A549 (cell line): ENCODE data around the gene MAP3K12. TPM values are rescaled to one million over a fixed set of nuclear protein-coding genes. Genes with fewer than 3 reads are reported as not detected.

Source experiments
- ATAC-seq, 2 experiments: fragments of 200-7000 bp in 1 of 2; fragments of >200 bp in 1 of 2; cut with Nextera tagmentation in 1 of 2; cut with Tn5 transposase in 1 of 2; 3 replicates each; pipeline versions ENCODE4 v1.8.0 to v1.9.1; 2018 to 2020; ENCODE audit warnings: mild to moderate bottlenecking in 1 of 2, moderate library complexity in 1 of 2
- CTCF ChIA-PET: fragments of 300-600 bp; sonication (Branson Sonifier 250); formaldehyde crosslinking; extraction: SDS; loops from one replicate; lab custom pipeline; 2021; ENCODE audit warnings: antibody characterized with exemption, inconsistent platforms; lab: Yijun Ruan, JAX
- POLR2A ChIA-PET: fragments of 350-600 bp; formaldehyde crosslinking; extraction: SDS; loops from one replicate; lab custom pipeline; 2021; ENCODE audit warnings: antibody characterized with exemption, inconsistent platforms; lab: Yijun Ruan, JAX
- DNase-seq, 2 experiments: peaks; one replicate each; pipeline versions ENCODE4 v3.0.0 to v3.0.0-alpha.2; 2011 to 2016; ENCODE audit warnings: low read depth in 1 of 2, low spot score in 1 of 2
- FAIRE-seq: peaks from 2 replicates; lab custom pipeline; 2011; peaks lifted over from hg19 to GRCh38; lab: Jason Lieb, UNC
- H3K27ac ChIP-seq, 2 experiments: fragments of >200 bp; sonication (Bioruptor Twin); formaldehyde crosslinking; 3 replicates each; pipeline ENCODE4 v1.5.1; 2016 to 2017
- H3K4me1 ChIP-seq: fragments of >200 bp; sonication (Bioruptor Twin); formaldehyde crosslinking; 3 replicates; pipeline ENCODE4 v1.6.1; 2016
- H3K4me2 ChIP-seq: fragments of >200 bp; sonication (Bioruptor Twin); formaldehyde crosslinking; 3 replicates; pipeline ENCODE4 v1.6.1; 2016
- H3K4me3 ChIP-seq: fragments of >200 bp; sonication (Bioruptor Twin); formaldehyde crosslinking; 3 replicates; pipeline ENCODE4 v1.5.1; 2016
- H3K9me3 ChIP-seq: fragments of >200 bp; sonication (Bioruptor Twin); formaldehyde crosslinking; 3 replicates; pipeline ENCODE4 v1.6.1; 2016
- BHLHE40 ChIP-seq: IDR thresholded peaks from 2 replicates; pipeline ENCODE4 v1.6.1; 2012; ENCODE audit warnings: low read depth, low read length, inconsistent platforms
- FOXS1 ChIP-seq: fragments of 250-450 bp; sonication (Bioruptor Pico); IDR thresholded peaks from 2 replicates; pipeline ENCODE4 v1.5.0; 2020; ENCODE audit warnings: mild to moderate bottlenecking, moderate library complexity
- GATA3 ChIP-seq: IDR thresholded peaks from 2 replicates; pipeline ENCODE4 v1.6.1; 2012; ENCODE audit warnings: borderline replicate concordance
- HDAC2 ChIP-seq: fragments of 200-600 bp; sonication (generic); IDR thresholded peaks from 2 replicates; pipeline ENCODE4 v1.6.1; 2016
- HOXB13 ChIP-seq: fragments of 250-450 bp; sonication (Bioruptor Pico); IDR thresholded peaks from 2 replicates; pipeline ENCODE4 v1.5.0; 2020; ENCODE audit warnings: low read depth, mild to moderate bottlenecking, moderate library complexity
- KDM1A ChIP-seq: fragments of 200-600 bp; sonication (generic); IDR thresholded peaks from 2 replicates; pipeline ENCODE4 v1.6.1; 2016; ENCODE audit warnings: low read depth, mild to moderate bottlenecking
- MYC ChIP-seq: IDR thresholded peaks from 2 replicates; pipeline ENCODE4 v1.6.1; 2012; ENCODE audit warnings: mild to moderate bottlenecking, inconsistent platforms, low read length, improper control_type of control experiment, borderline replicate concordance
- NFE2L2 ChIP-seq: fragments of 150-350 bp; conservative IDR thresholded peaks from 2 replicates; pipeline ENCODE4 v1.6.1; 2014; ENCODE audit warnings: low read length
- NPAS2 ChIP-seq: fragments of 250-450 bp; sonication (Bioruptor Pico); IDR thresholded peaks from 2 replicates; pipeline ENCODE4 v1.8.0; 2022; ENCODE audit warnings: mild to moderate bottlenecking, moderate library complexity, borderline replicate concordance
- NR3C1 ChIP-seq: fragments of >200 bp; sonication (Bioruptor Twin); formaldehyde crosslinking; IDR thresholded peaks from 3 replicates; pipeline ENCODE4 v1.6.1; 2017
- POLR2A ChIP-seq: IDR thresholded peaks from 2 replicates; pipeline ENCODE4 v1.6.1; 2012; ENCODE audit warnings: mild to moderate bottlenecking, low read length
- POLR2AphosphoS2 ChIP-seq: conservative IDR thresholded peaks from 2 replicates; pipeline ENCODE4 v1.6.1; 2012; ENCODE audit warnings: low read length, improper control_type of control experiment, inconsistent platforms
- RCOR1 ChIP-seq: fragments of 150-350 bp; IDR thresholded peaks from 2 replicates; pipeline ENCODE4 v1.6.1; 2014; ENCODE audit warnings: antibody characterized with exemption, low read length, low read depth
- RFX5 ChIP-seq: fragments of 450-650 bp; IDR thresholded peaks from 2 replicates; pipeline ENCODE4 v1.7.1; 2014; ENCODE audit warnings: antibody characterized with exemption, mild to moderate bottlenecking, moderate library complexity
- ZC3H11A ChIP-seq: fragments of 450-650 bp; IDR thresholded peaks from 2 replicates; pipeline ENCODE4 v1.6.1; 2014; ENCODE audit warnings: antibody characterized with exemption, mild to moderate bottlenecking
- ZFP36 ChIP-seq: fragments of 450-650 bp; IDR thresholded peaks from 2 replicates; pipeline ENCODE4 v1.6.1; 2014; ENCODE audit warnings: borderline replicate concordance; ENCODE audit not compliant: partially characterized antibody
- ZNF302 ChIP-seq: fragments of 250-450 bp; sonication (Bioruptor Pico); IDR thresholded peaks from 2 replicates; pipeline ENCODE4 v1.9.0; 2021; ENCODE audit warnings: inconsistent platforms, mild to moderate bottlenecking, moderate library complexity
- ZSCAN20 ChIP-seq: fragments of 250-450 bp; sonication (Bioruptor Pico); IDR thresholded peaks from 2 replicates; pipeline ENCODE4 v1.8.0; 2022; ENCODE audit warnings: mild to moderate bottlenecking, moderate library complexity
- WGBS: methylation state at CpG from one replicate; pipeline ENCODE4 v1.1.6; 2017; ENCODE audit errors: missing lambda C conversion rate; 5-methylcytosine and 5-hydroxymethylcytosine counted together
- polyA plus RNA-seq, 4 experiments: library from polyadenylated mRNA; depleted of rRNA in 3 of 4; stranded (reverse); fragments of >200 nt; fragmentation: RNase III in 1 of 4; extraction: RNeasy Plus Mini Kit Qiagen cat#74134 plus additional on column Dnase treatment in 1 of 4; gene quantifications; 2 replicates in 3 of 4; 3 replicates in 1 of 4; pipeline ENCODE4 v1.2.3, GENCODE V29; 2011 to 2017
- TF ChIP-seq, protein P1 (sequence below): fragments of >200 bp; sonication (Bioruptor Twin); formaldehyde crosslinking; IDR thresholded peaks from 3 replicates; pipeline ENCODE4 v1.6.1; 2016
- TF ChIP-seq, protein P2 (sequence below): fragments of 250-450 bp; sonication (Bioruptor Pico); IDR thresholded peaks from 2 replicates; pipeline ENCODE4 v1.5.0; 2020; ENCODE audit warnings: low read depth, mild to moderate bottlenecking, moderate library complexity
- TF ChIP-seq, protein P3 (sequence below): IDR thresholded peaks from 2 replicates; pipeline ENCODE4 v1.6.1; 2012
- TF ChIP-seq, protein P4 (sequence below): fragments of >200 bp; sonication (Bioruptor Twin); formaldehyde crosslinking; IDR thresholded peaks from 3 replicates; pipeline ENCODE4 v1.5.1; 2016
- TF ChIP-seq, protein P5 (sequence below): fragments of >200 bp; sonication (Bioruptor Twin); formaldehyde crosslinking; IDR thresholded peaks from 2 replicates; pipeline ENCODE4 v1.6.1; 2016

MAP3K12 gene
- polyA plus RNA-seq, 2 of the 4 experiments (the other 2 are of a cell fraction): 18.7 to 21.9 TPM

DNA sequence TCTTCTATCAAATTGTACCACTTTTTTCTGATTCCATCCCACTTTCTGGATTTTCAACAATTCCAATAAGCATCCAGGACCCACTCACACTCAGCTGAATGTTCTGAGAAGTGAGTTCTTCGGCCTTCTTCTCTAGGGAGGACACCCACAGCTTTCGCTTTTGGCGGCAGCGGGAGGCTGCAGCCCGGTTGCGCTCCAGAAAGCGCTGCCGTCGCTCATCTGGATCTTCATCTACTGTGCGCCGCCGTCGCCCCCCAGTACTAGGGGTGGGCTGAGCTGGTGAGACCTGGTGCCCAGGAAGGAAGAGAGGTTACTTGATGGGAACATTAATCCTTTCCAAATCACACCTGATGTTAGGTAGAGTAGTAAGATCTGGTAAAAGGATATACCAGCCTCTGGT is 25.2 kb upstream of the MAP3K12 start:
- CTCF ChIA-PET: interaction anchor here (1.5 to 3.4 kb wide), 3 partner anchors 16 to 173 kb away, joined by 4 to 19 read pairs (median 5); partner anchors contain the start of gene NPFF
- POLR2A ChIA-PET: no interaction called here
- no peaks in the 10 kb centered on the region for H3K4me1 ChIP-seq
- no peaks in the 10 kb centered on the region for H3K9me3 ChIP-seq
- no peak overlapping the region for H3K27ac ChIP-seq
- FAIRE-seq: no peak
- H3K4me2 ChIP-seq: no peak overlapping the region
- TF ChIP-seq NR3C1 (no peak), MYC (no peak), NPAS2 (CRISPR knock-in tag) (no peak), GATA3 (no peak), RCOR1 (no peak), HOXB13 (CRISPR knock-in tag) (no peak), BHLHE40 (no peak), ZFP36 (no peak)
- TF ChIP-seq, protein P1, sequence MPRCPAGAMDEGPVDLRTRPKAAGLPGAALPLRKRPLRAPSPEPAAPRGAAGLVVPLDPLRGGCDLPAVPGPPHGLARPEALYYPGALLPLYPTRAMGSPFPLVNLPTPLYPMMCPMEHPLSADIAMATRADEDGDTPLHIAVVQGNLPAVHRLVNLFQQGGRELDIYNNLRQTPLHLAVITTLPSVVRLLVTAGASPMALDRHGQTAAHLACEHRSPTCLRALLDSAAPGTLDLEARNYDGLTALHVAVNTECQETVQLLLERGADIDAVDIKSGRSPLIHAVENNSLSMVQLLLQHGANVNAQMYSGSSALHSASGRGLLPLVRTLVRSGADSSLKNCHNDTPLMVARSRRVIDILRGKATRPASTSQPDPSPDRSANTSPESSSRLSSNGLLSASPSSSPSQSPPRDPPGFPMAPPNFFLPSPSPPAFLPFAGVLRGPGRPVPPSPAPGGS: no peak
- TF ChIP-seq, protein P2, sequence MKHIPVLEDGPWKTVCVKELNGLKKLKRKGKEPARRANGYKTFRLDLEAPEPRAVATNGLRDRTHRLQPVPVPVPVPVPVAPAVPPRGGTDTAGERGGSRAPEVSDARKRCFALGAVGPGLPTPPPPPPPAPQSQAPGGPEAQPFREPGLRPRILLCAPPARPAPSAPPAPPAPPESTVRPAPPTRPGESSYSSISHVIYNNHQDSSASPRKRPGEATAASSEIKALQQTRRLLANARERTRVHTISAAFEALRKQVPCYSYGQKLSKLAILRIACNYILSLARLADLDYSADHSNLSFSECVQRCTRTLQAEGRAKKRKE: no peak
- TF ChIP-seq, protein P3, sequence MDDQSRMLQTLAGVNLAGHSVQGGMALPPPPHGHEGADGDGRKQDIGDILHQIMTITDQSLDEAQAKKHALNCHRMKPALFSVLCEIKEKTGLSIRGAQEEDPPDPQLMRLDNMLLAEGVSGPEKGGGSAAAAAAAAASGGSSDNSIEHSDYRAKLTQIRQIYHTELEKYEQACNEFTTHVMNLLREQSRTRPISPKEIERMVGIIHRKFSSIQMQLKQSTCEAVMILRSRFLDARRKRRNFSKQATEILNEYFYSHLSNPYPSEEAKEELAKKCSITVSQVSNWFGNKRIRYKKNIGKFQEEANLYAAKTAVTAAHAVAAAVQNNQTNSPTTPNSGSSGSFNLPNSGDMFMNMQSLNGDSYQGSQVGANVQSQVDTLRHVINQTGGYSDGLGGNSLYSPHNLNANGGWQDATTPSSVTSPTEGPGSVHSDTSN: no peak
- TF ChIP-seq, all 56 proteins: peak for 0
- no peak overlapping the region for H3K4me3 ChIP-seq
- 98% methylated on average over 13 of the region's 13 CpGs for WGBS
- ATAC-seq (no peak), DNase-seq (no peak)

DNA sequence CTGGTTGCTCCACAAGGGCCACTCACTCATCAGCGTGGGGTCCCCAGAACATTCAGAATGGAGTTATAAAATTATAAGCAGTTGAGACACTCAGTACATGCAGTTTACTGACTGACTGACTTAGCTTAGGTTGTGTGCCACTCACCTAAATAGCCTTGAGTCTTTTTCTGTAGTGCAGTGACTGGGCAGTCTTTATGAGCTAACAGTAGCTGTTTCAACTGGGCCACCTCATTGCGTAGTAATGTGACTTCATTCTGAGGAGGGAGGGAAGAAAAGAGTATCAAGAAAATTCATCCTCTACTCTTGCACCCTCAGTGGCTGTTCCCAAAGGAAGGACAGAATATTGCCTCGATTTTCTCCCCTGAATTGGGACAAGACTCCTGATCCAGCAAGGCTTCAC is 23.9 kb upstream of the MAP3K12 start:
- no peaks in the 10 kb centered on the region for H3K9me3 ChIP-seq
- CTCF ChIA-PET: interaction anchor here (0.6 to 9.8 kb wide), 5 partner anchors 17 to 171 kb away, joined by 3 to 104 read pairs (median 4); partner anchors contain the start of genes NPFF and TARBP2
- POLR2A ChIA-PET: interaction anchor here (1.0 kb wide), 1 partner anchor 22 kb away, joined by 3 read pairs; the partner anchor contains the start of gene TARBP2
- WGBS: 81% methylated on average over 3 of the region's 3 CpGs
- H3K27ac ChIP-seq: no peak overlapping the region
- FAIRE-seq (no peak), ATAC-seq (no peak), DNase-seq (no peak)
- H3K4me3 ChIP-seq: no peak overlapping the region
- H3K4me1 ChIP-seq: no peaks in the 10 kb centered on the region
- H3K4me2 ChIP-seq: no peak overlapping the region
- TF ChIP-seq ZNF302 (no peak), ZC3H11A (no peak), NR3C1 (no peak), FOXS1 (no peak), POLR2AphosphoS2 (no peak), HOXB13 (CRISPR knock-in tag) (no peak), NFE2L2 (no peak), KDM1A (no peak), ZSCAN20 (CRISPR knock-in tag) (no peak), HDAC2 (no peak), POLR2A (no peak), RFX5 (no peak), ZFP36 (no peak)
- TF ChIP-seq, protein P4, sequence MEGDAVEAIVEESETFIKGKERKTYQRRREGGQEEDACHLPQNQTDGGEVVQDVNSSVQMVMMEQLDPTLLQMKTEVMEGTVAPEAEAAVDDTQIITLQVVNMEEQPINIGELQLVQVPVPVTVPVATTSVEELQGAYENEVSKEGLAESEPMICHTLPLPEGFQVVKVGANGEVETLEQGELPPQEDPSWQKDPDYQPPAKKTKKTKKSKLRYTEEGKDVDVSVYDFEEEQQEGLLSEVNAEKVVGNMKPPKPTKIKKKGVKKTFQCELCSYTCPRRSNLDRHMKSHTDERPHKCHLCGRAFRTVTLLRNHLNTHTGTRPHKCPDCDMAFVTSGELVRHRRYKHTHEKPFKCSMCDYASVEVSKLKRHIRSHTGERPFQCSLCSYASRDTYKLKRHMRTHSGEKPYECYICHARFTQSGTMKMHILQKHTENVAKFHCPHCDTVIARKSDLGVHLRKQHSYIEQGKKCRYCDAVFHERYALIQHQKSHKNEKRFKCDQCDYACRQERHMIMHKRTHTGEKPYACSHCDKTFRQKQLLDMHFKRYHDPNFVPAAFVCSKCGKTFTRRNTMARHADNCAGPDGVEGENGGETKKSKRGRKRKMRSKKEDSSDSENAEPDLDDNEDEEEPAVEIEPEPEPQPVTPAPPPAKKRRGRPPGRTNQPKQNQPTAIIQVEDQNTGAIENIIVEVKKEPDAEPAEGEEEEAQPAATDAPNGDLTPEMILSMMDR: no peak
- TF ChIP-seq, protein P5, sequence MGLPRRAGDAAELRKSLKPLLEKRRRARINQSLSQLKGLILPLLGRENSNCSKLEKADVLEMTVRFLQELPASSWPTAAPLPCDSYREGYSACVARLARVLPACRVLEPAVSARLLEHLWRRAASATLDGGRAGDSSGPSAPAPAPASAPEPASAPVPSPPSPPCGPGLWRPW: no peak
